ENCODE measurements around the gene TTC21B.

GRCh38 chr2:165990846-165991245, 37.3 kb upstream of the TTC21B start:
- TF ChIP-seq CEBPB (IDR thresholded peaks at IDR 0.05) = no peak
- TF ChIP-seq ZBTB7A (IDR thresholded peaks at IDR 0.05; ENCODE audit: low read depth) = no peak
- TF ChIP-seq EP300 (IDR thresholded peaks at IDR 0.05; ENCODE audit: borderline replicate concordance) = no peak
- TF ChIP-seq RAD21 (IDR thresholded peaks at IDR 0.05; ENCODE audit: low read depth) = no peak
- no peak for TF ChIP-seq MAX (IDR thresholded peaks at IDR 0.05)
- TF ChIP-seq TAF1 (IDR thresholded peaks at IDR 0.05; ENCODE audit: low read depth) = no peak
